AML-193 (cell line): ENCODE data around the gene TSR1.

Source experiments
- DNase-seq, 2 experiments: peaks; one replicate each; lab custom pipeline; 2025; lab: John Stamatoyannopoulos, UW

The TSR1 gene

GRCh38 chr17:2369039-2369438 is 32.8 kb upstream of the TSR1 start:
- no peak for DNase-seq

GRCh38 chr17:2368359-2368758 is 32.1 kb upstream of the TSR1 start:
- DNase-seq: no peak

DNA sequence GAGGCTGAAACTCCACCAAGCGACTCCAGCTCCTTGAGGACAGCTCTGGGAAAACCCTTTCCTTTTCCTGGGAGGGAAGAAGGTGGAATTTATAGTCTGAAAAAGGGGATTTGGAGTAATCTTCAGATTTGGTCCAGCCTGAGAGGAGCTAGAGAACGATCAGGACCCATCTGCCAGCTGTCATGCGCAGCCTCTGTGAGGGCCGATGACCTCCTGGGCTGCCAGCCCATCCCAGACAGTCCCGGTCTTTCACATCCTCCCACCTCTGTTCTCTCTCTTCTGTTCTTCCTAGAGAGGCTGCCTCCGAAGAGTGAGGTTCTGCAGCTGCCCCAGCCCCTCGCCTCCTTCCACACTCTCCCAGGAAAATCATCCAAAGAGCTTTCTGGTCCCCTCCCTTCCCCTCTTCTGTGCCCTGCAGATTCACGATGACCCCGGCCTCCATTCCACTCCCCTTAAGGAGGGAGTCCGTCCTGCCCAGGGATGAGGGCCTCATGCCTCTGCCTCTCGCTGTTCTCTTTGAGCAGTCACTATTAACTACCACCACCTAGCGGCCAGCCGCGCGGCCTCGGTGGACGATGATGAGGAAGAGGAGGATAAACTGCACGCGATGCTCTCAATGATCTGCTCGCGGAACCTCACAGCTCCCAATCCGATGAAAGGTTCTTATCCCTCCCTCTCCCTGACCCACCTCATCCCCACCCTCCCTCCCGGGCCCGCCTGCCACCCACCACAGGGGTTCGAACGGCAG is 30.7 kb upstream of the TSR1 start:
- DNase-seq: no peak

DNA sequence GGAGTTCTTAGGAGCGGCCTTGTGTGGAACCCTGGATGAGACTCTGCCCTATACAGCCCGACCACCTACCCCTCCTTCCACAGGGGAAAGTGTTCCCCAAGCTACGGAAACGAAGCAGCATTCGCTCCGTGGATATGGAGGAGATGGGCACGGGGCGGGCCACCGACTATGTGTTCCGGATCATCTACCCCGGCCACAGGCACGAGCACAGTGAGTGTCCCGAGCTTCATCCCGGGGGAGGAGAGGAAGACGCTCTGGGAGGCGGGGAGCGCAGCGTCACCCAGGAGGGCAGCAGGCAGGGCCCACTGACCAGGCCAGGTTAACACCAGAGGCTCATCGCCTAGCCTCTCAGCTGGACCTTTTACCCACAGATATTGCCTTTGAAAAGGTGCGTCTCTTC is 28.9 kb upstream of the TSR1 start:
- DNase-seq: no peak

DNA sequence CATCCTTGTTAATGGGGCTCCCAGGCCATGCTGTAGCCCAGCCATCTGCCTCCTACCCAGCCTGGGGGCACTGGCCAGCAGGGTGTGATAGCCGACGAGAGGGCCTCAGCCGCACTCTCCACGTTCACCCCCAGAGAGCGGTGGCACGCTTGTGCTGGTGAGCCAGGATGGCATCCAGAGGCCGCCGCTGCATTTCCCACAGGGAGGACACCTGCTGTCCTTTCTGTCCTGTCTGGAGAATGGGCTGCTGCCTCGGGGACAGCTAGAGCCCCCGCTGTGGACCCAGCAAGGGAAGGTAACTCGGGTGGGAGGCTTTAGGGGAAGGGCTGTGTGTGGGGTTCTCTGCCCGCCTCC is 28.5 kb upstream of the TSR1 start:
- DNase-seq: no peak

- no peak for DNase-seq
Observed at GRCh38 chr17:2363851-2364762, 27.9 kb upstream of the TSR1 start.

GRCh38 chr17:2363318-2363717 is 27.1 kb upstream of the TSR1 start:
- DNase-seq: no peak

- no peak for DNase-seq
Observed at GRCh38 chr17:2362881-2363280, 26.6 kb upstream of the TSR1 start.

DNA sequence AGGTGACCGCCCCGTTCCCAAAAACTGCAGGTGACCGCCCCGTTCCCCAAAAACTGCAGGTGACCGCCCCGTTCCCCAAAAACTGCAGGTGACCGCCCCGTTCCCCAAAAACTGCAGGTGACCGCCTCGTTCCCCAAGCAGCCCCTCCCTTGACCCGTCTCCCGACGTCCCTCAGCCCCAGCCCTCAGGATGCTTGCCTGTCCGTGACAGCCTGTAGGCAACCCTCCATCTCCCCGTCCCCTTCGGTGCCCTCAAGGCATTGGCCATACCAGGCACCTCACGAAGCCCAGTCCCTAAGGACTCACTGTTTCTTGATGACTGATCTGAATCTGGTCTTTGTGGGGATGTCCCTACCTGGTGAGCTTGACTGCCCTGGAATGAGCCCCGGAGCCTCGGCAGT is 26.2 kb upstream of the TSR1 start:
- no peak for DNase-seq

- DNase-seq: no peak
Observed at GRCh38 chr17:2362016-2362415, 25.8 kb upstream of the TSR1 start.

DNA sequence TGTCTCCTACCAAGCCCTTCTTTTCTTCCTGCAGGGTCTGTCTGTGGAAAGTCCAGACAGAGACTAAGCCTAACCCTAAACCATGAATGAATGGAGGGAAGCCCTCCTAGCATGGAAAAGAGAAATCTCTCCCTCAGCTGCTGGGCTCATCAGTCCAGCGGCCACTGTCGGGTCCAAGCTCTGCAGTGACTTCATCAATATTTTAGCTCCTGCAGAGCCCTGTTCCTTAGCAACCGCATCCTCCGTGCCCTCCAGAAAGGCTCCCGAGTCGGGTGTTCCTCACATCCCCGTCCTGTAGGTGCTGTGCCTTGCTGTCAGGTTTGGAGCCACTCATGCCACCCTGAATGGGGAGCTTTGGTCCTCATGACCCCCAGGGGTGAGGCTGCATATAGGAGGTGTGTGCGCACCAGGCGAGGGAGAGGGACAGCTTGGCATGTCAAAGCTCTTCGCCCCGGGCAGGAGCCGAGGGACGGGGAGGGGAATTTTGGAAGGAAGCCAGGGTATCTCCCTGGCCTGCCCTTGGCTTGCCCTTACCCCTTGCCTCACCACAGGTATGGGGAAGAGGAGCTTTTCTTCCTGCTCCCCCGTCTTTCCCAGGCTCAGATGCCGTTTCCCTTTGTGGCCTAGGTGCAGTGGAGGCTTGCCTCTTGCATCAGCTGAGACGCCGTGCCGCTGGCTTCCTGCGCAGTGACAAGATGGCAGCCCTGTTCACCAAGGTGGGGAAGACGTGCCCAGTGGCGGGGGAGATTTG is 24.9 kb upstream of the TSR1 start:
- no peak for DNase-seq

GRCh38 chr17:2357931-2358434 is 21.7 kb upstream of the TSR1 start:
- no peak for DNase-seq

- no peak for DNase-seq
Observed at GRCh38 chr17:2357237-2357636, 21.0 kb upstream of the TSR1 start.

- DNase-seq: no peak
Observed at GRCh38 chr17:2354311-2354710, 18.1 kb upstream of the TSR1 start.

GRCh38 chr17:2351269-2351668 is 15.0 kb upstream of the TSR1 start:
- no peak for DNase-seq

GRCh38 chr17:2347805-2348685 is 11.8 kb upstream of the TSR1 start:
- no peak for DNase-seq

DNA sequence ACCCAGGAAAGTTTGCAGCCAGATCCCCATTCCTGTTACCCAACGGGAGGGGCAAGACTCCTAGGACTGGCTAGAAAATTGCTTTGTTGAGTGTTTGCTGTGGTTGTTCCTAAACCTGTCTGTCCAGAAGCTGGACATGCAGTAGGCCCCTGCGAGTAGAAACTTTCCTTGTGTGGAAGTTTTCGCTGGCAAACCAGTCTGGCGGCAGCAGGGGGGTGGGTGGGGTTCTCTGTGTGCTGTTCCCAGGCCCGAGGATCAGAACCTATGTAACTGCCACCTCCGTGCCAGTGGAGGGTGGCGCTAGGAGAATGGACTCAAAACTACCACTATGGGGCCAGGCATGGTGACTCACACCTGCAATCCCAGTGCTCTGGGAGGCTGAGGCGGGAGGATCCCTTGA is 10.2 kb upstream of the TSR1 start:
- DNase-seq: no peak

DNA sequence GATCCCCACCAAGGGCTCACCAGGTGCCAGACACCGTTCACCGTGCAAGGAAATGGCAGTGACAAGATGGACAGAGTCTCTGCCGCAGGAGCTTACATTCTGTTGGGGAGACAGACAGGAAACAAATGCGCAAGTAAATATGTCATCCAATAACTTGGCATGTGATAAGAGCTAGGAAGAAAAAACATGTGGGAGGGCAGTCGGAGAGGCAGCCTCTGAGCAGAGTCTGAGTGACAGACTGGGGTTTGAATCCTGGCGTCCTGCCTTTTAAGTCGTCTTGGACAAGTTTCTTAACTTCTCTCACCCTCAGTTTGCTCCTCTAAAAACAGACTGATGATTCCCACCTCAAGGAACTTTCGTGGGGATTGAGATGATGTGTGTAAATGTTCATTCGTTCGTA is 8.3 kb upstream of the TSR1 start:
- DNase-seq: no peak

DNA sequence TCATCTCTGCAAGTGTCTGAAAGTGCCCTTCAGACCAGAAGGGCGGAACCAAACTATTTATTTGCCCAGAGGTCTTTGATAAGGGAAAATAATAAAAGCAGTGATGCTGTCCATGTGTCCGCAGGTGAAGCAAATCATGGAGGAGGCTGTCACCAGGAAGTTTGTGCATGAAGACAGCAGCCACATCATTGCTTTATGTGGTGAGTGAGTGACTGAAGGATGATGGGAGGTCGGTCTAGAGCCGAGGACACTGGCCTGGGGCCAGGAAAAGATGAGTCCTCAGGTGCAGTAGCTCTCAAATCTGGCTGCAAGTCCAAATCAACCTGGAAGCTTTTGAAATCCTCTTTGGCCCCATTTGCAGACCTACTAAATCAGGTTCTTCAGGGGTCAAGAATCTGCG is 7.2 kb upstream of the TSR1 start:
- DNase-seq: no peak

DNA sequence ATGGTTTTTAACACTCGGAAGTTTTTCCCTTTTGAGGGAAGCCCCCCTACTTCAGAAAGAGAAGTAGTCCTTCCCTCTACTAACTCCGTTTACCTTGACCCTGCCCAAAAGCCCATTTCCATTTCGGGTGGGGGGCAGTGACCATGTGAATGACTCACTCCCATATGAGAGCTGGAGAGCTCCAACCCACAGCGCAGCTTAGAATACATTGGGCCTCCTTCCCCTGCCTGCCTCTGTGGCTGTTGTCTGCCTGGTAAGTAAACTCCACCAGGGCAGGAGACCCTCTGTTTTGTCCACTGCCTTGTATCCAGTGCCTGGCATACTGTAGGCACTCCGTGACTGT is 2.0 kb upstream of the TSR1 start:
- DNase-seq: no peak

DNA sequence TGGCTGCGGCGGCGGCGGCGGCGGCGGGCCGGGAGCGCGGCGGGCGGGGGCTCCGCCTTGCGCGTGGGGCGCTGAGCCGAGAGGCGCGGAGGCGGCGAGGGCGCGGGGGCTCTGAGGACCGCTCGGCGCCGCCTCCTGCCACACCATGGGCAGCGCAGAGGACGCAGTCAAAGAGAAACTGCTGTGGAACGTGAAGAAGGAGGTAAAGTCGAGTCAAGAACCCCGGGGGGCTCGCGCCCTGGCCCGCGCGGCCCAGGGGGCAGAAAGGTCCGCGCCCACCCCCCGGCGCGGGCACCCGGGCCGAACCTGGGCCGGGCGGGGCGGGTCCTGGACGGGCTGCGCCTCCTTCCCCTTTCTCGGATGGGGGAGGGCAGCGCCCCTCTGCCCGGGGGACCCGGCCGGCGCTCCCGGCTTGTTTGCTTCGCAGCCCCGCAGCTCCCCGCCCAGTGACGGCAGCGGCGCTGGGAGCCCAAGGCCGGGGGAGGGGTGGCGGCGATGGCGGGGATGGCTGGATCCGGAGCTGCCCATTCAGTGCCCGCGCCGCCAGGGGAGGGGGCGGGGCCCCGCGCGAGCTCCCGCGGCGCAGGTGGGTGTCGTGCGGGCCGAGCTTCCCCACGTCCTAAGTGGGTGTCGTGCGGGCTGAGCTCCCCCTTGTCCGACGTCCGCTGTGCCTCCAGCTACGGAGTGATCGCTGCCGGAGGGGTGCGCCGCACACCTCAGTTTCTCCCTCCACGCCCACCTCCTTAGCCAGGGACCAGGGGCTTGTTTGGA is 1.5 kb upstream of the TSR1 start:
- DNase-seq: no peak
